HG02623 (cell line): ENCODE measurements around the gene PSMD10.

ENCODE experiments used
- ATAC-seq: cut with Tn5 transposase; IDR thresholded peaks from one replicate; pipeline ENCODE4 v1.9.1; 2021; ENCODE audit warnings: moderate library complexity; ENCODE audit not compliant: unreplicated experiment

Gene PSMD10, protein sequence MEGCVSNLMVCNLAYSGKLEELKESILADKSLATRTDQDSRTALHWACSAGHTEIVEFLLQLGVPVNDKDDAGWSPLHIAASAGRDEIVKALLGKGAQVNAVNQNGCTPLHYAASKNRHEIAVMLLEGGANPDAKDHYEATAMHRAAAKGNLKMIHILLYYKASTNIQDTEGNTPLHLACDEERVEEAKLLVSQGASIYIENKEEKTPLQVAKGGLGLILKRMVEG

DNA sequence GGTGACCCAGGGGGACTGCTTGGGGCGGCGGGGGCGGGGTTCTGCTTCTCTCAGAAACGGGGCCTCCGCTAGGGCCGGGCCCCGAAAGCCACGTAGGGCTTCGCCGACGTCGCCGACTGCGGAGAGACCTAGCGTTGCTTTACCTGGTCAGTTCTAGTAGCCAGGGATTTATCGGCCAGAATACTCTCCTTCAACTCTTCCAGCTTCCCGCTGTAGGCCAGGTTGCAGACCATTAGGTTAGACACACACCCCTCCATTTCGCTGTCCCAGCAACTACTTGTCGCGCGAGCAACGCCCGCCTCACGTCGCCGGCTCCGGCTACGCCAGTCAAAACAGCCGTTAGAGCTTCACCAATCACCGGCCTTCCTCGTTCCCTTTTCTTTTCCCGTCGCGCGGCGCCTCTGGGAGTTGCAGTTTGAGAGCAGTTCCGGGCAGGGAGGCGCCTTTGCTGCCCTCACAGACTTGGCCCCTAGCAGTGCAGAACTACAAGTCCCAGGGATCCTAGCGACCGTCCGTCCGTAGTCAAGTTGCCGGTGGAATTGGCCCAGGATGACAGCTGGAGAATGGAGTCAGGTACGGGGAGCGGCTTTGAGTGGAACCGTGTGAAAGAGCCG is at the start of gene PSMD10, which contains the start of gene ATG4A:
PSMD10 (minus strand) TSS at position 279 of the 614 bp plus-strand sequence; CDS start at position 257, 22 bp downstream.
ATG4A (plus strand) TSS at position 515 of the 614 bp plus-strand sequence; CDS start at position 564, 49 bp downstream.
- ATAC-seq = peak; percentile 93

DNA sequence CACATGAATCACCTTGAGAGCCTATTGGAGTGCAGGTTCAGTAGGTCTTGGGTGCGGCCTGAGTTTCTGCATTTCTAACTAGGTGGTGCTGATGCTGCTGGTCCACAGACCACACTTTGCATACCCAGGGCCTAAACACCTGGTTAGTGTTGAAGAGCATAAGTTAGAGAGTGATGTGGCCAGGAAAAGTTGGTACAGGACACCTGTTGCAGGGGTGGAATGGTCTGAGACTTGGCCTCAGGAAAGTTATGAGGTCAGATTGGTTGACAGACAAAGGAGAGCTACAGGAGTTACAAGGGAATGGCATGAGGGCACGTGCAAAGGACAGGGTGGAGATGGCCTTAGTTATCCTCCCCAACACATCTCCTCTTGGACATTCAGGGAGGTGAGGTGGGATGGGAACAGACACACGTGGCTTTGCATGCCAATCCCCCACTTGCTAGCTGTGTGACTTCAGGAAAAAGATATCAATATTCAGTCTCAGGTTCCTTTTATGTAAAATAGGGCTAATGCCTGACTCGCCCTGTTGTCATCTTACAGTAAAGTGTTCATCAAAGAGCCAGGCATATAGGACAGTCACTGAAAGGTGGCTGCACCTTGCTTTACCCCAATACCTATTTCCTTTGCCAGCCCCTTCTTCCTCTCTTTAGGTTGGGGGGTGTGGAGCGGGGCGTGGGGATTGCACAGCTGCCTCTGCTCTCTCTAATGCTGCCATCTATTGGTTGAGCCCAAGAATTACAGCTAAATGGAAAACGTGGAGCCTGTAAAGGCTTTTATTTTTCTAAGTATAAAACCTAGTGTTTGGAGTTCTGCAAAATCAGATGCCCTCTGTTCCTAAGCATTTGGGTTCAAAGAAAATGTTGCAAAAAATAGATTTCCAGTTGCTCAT is 47.7 kb upstream of the PSMD10 start:
- ATAC-seq = no peak

DNA sequence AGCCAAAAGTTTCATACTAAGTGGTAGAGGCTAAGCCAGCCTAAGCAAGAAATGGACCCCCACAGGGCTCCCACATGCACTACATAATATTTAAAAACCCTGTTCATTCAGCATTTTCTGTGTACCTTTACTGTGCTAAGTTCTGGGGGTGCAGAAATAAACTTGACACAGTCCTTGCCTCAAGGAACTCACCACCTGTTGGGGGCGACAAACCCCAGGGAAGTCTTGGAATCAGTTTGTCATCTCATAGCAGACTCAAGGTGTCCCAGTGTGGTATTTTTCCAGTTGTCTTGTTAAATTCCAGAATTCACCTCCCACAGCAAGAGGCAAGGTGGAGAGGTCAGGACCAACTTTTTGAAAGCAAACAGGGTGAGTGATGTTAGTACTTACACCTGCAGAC is 43.4 kb upstream of the PSMD10 start:
- ATAC-seq = no peak

DNA sequence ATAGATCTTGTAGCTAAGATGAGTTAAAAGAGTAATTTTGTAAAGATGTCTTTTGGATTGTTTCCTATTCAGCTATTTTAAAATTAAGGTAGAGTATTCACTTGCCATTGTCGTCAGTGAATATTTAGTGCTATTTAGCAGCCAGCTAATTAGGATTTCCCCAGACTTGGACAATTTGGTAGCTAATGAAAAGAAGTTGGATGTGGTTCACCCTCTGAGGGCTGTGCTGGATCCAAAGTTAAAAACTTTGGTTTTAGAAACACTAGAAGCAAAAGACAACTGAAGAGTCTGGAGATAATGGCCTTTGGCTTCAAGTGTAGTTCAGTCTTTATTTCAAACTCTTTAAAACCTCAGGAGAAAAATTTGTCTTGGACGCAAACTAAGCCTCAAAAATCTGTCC is 41.5 kb upstream of the PSMD10 start:
- ATAC-seq = no peak

DNA sequence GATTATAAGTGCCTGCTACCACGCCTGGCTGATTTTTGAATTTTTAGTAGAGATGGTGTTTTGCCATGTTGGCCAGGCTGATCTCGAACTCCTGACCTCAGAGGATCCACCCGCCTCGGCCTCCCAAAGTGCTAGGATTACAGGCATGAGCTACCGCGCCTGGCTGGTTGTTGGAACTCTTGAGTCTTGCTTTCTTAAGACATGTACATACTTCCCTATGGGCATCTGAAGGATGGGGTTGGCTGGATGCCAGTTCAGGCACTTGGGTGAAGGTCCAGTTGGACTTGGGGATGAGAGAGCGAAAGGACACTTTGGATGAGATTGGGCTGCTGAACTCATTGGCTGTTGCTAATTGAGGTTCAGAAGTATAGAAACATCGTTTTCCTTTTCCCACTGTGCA is 40.7 kb upstream of the PSMD10 start:
- no peak for ATAC-seq

DNA sequence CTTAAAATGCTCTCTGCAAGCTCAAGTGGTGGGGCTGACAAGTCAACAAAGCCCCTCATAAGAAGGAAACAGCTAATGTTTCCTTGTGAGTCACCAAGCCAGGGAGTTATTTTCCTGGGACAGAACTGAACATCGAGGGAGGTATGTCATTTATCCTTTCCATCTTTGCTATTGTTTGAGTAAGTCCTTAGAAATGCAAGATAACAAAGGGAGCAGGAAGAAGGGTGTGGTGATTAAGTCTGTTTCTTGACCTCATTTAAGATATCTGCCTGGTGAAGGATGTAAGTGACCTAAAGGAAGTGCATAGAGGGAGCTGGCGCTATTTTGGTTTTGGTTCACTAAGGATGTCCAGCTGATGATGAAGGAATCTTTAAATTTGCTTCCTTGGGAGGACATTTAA is 40.1 kb upstream of the PSMD10 start:
- ATAC-seq = no peak

DNA sequence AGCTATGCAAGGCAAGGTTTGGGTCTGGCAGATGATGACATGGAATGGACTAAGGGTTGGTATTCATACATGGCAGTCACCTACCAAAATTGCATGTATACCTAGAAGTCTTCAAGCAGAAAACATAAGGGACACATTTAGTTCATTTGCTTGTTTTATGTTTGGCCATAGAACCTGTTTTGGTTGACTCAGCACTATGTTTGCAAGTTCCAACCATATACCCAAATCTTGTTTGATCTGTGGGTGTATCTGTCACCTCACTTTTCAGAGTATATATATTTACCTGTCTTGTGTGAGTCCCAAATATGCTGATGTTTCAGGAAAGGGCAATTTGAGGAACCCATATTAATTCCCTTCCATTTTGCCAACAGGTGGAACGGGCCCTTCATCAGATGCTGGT is 39.5 kb upstream of the PSMD10 start:
- no peak for ATAC-seq

DNA sequence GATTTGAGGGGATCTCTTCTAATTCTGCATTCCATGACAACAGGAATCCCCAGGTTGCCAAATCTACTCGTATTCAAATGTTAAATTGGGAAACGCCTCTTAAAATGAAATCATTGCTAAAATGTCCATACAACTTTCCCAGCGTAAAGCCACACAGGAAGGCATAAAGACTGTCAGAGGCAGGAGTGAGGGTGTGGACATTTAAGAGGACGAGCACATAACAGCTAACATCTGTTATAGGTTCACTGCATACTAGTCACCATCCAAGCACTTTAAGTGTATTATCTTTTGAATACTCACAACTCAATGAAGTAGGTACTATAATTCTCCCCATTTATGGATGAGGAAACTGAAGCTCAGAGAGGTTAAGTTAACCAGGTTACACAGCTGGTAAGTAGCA is 35.8 kb upstream of the PSMD10 start:
- ATAC-seq = no peak

DNA sequence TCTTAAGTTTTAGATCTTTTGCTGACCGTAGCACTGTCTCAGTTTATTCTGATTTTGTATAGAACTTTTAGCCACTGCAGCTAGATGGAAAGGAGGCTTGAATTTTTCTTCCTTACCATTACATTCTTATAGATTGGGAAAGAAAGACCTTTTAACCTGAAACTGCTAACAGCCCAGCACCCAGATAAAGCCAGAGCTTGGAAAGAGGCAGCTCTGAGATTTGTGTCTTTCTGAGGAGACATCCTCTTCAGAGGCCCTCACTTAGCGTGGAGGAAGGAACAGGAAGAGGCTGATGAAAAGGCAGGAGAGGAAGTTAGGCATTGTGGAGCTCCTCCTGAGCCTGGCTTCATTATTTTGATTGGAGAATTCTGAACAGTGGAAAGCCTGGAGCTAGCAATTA is 35.3 kb upstream of the PSMD10 start:
- ATAC-seq = no peak

DNA sequence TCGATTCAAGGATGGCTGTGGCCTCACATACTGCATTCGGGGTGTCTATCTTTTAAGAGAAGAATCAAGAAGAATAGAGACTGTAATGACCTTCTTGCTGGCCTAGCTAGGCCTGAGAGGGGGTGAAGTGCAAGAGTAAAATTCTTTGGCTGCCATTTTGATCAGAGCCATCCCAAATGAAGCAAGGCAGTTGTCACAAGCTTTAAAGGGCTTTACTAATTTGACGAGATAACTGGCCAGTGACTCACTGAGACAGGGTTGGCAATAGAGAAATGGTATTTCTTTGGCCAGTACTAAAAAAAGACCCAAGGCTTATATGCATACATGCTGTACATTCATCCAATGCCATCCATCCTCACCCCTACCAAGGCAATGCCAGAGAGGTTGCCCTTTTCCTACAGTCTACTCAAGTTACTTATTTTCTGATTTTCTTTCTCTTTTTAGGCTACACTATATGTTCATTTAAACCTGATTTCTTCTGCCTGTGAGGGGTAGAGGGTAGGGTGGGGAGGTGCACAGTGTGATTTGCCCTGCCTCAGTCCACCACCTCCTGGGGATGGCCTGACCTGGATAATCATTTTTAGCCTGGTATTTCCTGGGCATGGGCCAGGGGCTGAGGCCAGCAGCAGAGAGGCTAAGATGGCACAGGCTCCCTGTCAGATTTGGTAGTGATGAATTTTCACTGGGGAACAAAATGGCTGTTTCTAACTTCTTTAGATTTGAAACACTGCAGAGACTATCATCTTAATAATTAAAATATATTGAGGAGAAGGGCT is 32.4 kb upstream of the PSMD10 start:
- ATAC-seq = no peak

DNA sequence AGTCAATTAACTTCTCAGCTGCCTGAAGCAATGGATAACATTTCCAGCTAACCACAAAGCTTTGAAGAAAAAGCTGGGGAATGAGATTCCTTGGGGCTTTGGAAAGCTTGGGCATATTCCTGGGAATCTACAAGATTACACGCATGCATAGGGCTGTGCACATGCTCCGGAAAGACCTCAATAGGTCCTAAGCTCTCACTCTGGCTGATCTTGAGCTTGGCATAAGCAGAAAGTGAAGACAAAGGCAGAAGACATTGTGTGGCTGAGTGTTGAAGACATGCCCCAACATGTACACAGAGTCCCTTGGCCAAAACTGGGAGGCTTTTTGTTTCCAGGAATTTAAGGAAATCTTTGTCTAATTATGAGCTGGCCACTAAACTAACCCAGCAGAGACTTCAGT is 31.4 kb upstream of the PSMD10 start:
- ATAC-seq = no peak

DNA sequence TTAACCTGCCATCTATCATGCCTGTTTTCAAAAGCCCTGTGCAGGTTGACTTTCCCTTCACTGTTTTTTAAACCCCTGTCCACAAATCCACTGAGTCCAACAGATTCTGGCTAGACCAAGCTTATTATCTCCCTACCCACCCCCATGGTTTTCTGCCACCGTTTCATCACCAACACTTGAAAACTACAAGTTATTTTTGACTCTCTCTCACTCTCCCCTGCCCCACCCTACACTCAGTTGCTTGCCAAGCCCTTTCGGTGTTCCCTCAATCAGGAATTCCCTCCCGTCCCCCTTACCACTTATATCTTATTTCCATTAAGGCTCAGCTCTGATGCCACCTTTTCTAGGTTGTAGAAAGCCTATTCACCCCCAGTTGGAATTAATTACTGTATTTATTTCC is 29.9 kb upstream of the PSMD10 start:
- ATAC-seq = no peak

DNA sequence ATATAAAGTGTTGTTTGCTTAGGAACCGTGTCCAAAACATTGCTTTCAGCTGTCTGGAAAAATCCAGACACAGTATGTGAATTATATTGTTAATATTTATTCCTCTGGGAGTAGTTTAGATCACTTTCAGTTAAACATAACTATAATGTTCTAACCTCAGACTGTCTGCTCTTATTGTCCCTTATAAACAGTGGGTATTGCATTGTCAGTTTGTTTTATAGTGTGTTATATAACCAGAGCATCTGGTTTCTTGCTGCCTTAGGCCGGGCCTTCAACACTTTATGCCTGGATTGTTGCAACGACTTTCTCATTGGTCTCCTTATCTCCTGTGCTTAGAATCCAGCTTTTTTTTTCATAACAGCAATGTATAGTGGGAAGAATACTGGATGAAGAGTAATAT is 26.6 kb upstream of the PSMD10 start:
- no peak for ATAC-seq

DNA sequence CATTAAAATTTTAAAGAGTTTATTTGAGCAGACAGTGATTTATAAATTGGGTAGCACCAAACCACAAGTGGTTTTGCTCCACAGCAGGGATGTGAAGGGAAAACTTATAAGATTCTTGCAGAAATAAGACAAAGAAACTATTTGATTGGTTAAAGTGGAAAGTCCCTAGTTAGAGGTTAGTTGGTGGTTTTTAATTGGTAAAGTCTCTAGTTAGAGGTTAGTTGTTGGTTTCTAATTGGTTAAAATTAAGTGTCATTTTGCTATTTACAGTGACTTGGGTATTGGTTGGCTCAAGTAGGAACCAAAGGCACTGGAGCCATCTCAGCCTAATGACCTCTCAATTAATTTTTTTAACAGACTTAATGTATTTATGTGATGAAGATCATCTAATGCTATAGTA is 23.2 kb upstream of the PSMD10 start:
- no peak for ATAC-seq

DNA sequence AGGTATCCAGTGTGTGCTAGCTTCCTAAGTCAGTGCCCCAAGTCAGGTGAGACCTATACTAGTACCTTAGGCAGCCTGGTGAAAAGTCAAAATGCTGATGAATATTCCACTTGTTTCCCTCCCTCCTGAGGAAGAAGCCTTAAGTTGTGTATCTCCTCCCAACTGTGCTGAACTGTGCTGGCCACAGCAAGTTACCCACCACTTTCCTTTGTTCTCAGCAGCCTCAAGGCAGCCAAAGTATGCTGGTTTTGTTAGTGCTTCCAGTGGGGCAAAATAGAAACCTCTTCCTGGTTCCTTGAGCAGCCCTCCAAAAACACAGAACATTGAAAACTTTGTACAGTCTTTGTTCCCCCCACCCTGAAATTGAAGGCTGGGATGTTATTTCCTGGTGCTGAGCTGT is 14.1 kb upstream of the PSMD10 start:
- ATAC-seq = no peak

DNA sequence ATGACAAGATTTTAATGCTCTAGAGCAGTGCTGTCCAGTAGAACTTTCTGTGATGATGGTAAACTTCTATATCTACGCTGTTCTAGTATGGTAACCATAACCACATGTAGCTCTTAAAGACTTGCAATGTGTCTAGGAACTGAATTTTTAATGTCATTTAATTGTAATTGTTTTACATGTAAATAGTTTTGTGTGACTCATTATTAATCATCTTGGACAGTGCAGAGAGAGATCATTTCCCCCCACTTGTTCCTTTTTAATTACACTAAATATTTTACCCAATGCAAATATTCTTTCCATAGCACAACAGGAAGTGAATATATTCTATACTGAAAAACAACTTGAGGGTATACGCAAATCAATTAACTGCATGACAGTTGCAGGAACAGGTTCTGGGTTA is 6.0 kb upstream of the PSMD10 start:
- no peak for ATAC-seq

DNA sequence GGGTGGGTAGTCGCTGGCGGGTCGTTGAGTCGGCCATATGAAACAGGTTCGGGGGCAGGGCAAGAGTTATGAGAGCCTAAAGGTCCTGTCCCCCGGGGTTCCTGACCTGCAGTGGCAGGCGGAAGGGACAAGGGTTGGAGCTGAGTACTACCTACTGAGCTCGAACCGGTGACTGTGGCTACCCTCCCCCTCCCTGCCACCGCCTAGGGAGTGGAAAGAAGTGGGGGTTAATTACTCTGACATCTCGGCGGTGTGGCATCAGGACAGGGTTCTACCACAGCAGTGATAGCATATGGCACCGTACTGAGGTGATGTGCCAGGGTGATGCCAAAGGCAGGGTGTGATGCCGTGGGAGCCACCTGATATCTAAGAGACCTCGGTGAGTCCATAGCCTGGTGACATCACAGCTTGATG is 543 bp upstream of the PSMD10 start:
- ATAC-seq = peak; percentile 29

DNA sequence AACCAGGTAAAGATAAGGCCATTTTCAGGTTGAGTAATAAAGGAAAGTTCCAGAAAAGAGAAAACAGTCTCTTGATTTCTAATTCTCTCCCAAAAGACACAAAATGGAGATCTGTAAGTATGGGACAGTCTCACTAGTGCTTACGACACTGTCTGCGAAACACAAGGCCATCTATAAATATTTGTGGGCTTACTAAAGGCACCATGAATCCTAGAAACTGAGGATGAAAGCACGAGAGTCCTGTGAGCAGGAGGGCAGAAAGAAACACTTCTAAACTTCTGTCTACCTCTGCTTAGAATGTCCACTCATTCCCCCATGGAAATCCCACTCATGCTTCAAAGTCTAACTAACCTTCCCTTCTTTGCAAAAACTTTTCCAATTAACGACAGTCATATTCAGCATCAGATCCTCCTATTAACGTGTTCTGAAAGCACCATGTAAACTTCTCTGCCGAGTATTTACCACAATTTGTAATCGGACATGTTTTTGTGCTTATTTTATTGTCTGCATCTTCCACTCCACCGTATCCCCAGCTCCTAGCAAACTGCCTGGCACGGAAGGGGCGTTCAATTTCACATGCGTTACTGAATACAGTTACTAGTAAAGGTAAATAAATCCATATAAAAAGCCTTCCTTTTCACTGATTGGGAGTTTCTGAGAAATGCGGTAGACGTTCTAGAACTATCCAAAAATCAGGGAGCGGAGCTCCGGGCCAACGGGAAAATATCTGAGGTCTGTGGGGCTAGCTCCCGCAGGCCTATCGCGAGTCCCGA is 665 bp downstream of the PSMD10 start:
- no peak for ATAC-seq

DNA sequence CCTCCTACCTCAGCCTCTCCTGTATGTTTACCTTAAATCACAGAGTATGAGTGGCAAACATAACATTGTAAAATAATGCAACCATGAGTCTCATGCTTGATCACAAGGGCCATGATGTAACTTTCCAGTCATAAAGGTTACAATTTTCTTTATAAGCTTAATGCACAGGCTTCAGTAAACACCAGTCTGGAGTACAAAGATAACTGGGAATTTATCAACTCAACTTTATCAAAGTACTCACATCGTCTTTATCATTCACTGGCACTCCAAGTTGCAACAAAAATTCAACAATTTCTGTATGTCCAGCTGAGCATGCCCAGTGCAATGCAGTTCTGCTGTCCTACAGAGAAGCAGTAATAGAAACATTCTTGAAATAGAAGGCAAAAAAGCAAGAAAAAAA is 2.8 kb downstream of the PSMD10 start:
- no peak for ATAC-seq

DNA sequence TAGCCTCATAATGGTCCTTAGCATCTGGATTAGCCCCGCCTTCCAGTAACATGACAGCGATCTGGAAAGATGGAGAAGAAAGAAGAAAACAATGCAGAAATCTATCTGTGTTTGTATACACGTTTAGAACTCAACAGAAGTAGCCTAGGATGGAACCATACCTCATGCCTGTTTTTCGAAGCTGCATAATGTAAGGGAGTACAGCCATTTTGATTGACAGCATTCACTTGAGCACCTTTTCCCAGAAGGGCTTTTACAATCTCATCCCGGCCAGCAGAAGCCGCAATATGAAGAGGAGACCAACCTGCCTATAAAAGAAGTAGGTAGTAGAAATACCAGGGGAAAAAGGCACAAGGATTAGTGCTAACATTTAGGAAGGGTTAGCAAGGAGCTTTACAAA is 3.5 kb downstream of the PSMD10 start:
- no peak for ATAC-seq
